Measurements from ENCODE around the gene SDK1. TPM values are rescaled to one million over a fixed set of nuclear protein-coding genes. Genes with fewer than 3 reads are reported as not detected.

SDK1 gene
- total and polyA plus RNA-seq, 10 of the 15 experiments (the other 5 are each of a cell fraction or from before 2014, with no cell fraction given), result 0.14 to 0.33 TPM; not detected in 8

DNA sequence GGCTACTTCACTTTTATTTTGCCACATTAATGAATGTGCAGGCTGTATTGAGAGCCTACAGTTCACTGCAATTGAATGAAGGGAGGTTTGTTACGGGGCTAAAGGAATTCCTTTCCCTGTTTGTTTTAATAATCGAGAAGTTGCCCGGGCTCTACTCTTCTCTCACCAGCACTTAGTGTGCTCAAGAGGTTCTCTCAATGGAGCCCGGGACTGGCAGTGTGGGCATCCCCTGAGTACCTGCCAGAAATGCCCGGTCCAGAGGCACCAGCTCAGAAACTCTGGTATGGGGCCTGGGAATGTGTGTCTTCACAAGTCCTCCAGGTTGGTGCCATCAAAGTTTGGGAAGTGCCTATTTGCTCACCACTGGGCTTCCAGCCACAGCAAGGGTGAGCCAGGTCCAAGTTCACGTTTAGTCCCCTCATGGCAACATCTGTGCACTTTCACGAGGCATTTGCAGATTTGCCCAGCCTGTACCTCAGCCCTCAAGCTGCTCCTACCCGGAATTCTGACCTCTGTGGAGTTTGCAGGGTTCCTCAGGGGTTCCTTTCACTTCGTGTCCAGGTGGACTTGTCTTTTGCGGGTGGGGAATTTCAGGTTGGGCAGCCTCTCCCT is 622.4 kb downstream of the SDK1 start:
- intact Hi-C loops (cut with micrococcal nuclease; ENCODE audit: unreplicated experiment) (no loop called here), in situ Hi-C loops (cut with MboI) (no loop called here)
- Histone ChIP-seq H3K36me3 (ENCODE audit: control insufficient read depth in 2 of 2, insufficient read depth in 2 of 2, low read length in 1 of 2) (no peaks in the 10 kb centered on the region), H3K4me1 (ENCODE audit: control insufficient read depth, insufficient read depth, low read length) (no peaks in the 10 kb centered on the region), H3K4me2 (ENCODE audit: control insufficient read depth, insufficient read depth) (no peak overlapping the region), H3K27ac (ENCODE audit: control insufficient read depth, insufficient read depth) (no peak overlapping the region), H3K9me3 (replicated peaks; ENCODE audit: control insufficient read depth, insufficient read depth, low read length) (peaks cover 1% of the 10 kb centered on the region; the same call in 1 of the 3 replicates), H3K9ac (ENCODE audit: control insufficient read depth, insufficient read depth, low read length) (no peak overlapping the region), H3K79me2 (ENCODE audit: control insufficient read depth, insufficient read depth, low read length) (no peaks in the 10 kb centered on the region), H4K20me1 (ENCODE audit: control insufficient read depth, insufficient read depth) (no peaks in the 10 kb centered on the region), H3K27me3 (replicated peaks in 1 of 2; ENCODE audit: control insufficient read depth in 2 of 2, insufficient read depth in 2 of 2, low read length in 1 of 2) (no peaks in the 10 kb centered on the region), H2AFZ (ENCODE audit: control insufficient read depth, low read depth, low read length) (no peak overlapping the region), H3K4me3 (no peak overlapping the region)
- SMC1A ChIA-PET (ENCODE audit: uncharacterized antibody, unreplicated experiment), result no interaction called here
- TF ChIP-seq, protein P1, sequence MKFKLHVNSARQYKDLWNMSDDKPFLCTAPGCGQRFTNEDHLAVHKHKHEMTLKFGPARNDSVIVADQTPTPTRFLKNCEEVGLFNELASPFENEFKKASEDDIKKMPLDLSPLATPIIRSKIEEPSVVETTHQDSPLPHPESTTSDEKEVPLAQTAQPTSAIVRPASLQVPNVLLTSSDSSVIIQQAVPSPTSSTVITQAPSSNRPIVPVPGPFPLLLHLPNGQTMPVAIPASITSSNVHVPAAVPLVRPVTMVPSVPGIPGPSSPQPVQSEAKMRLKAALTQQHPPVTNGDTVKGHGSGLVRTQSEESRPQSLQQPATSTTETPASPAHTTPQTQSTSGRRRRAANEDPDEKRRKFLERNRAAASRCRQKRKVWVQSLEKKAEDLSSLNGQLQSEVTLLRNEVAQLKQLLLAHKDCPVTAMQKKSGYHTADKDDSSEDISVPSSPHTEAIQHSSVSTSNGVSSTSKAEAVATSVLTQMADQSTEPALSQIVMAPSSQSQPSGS (IDR thresholded peaks at IDR 0.05; ENCODE audit: low read length), result no peak
- TF ChIP-seq E4F1 (IDR thresholded peaks at IDR 0.05; ENCODE audit: borderline replicate concordance, partially characterized antibody), result no peak
- RAD21 ChIA-PET (ENCODE audit: unreplicated experiment), result no interaction called here
- POLR2A ChIA-PET, result no interaction called here
- CTCF ChIA-PET, result no interaction called here
- DNase-seq (ENCODE audit: low read depth, low spot score) (no peak), FAIRE-seq (no peak), ATAC-seq (no peak)
- BruUV-seq (replicated peaks), result no TSS peak
- WGBS (ENCODE audit: insufficient coverage, insufficient replicate concordance, low lambda C conversion rate, missing lambda C conversion rate), result 37% methylated on average over 10 of the region's 10 CpGs

Data from GM12878 (cell line).